GM18870 (cell line): ENCODE measurements around the gene CXCR5.

Source experiments
- ATAC-seq: cut with Tn5 transposase; IDR thresholded peaks from one replicate; pipeline ENCODE4 v1.9.1; 2021; ENCODE audit warnings: moderate library complexity; ENCODE audit not compliant: unreplicated experiment

CXCR5 gene

DNA sequence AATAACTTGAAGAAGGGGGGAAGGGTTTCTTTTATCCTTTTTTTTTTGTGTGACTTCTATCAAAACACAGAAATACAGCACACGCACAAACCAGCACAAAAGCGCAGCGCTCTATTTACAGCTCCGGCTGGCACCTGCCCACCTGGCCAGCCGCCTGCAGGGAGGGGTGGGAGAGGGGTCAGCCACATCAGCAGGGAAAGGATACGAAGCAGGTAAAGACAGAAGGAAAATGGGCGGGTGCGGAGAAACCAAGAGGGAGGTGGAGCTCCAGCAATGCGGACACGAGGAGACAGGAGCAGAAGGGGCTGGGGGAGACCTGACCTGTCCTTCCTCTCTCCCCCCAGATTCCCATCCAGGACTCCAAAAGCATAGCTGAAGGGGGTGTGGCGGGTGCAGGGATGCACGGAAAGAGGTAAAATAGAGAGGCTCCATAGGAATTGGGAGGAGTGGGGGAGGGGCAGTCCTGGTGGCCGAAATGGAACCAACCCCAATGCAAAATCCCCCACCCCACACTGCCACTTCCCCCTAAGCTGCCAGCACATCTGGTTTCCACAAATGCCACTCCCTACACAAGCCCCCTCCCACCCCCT, 14.1 kb downstream of the CXCR5 start:
- no peak for ATAC-seq

DNA sequence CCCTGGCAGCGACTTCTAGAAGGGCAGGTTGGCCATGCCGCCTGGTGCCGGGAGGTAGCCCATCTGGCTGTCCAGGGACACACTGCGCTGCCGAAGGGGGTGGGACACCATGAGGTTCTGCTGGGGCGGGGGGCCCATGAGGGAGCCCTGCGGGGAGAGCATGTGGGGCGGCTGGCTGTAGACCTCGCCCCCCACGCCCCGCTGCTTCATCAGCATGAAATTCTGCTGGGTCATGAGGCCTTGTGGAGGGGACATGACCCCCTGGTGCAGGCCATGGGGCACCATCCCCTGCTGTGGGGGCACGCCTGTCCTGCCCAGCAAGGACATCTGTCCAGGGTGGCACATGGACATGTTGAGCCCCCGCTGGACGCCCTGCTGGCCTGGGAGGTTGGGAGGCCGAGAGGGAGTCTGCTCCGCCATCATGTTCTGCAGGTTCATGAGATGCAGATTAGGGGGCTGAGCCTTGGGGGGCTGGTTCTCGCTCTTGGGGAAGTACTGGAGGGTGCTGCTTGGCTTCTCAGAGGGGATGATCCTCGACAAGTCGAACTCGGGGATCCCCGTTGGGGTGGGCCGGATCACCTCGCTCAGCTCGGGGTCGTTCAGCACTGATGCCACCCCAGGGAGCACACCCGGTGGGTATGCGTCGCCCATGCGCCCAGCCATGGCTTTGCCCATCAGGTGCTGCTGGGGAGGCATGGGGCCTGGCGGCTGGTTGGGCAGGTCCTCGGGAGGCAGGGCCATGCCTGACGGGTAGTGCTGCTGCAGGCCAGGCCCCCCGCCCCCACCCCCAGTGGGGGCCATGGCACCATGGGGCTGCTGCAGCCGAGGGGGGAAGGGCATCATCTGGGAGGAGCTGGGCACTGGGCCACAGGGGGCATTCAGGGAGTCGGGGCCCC, 15.0 kb downstream of the CXCR5 start:
- ATAC-seq = no peak

DNA sequence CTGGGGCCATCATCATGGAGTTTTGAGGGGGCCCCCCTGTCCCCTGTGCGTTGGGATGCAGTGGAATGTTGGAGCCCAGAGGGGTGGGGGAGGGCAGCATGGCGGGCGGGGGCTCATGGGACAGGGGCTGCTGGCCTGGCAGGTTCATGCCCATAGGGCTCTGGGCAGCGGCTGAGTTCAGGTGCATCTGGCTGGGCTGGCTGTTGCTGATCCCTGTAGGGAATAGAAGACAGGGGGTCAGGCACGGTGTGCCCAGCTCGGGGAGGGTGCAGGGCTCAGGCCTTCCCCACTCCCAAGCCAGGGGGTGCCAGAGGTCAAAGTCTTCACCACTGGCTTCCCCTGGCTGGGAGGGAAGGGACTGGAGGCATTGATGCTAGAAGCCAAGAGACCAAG, 15.6 kb downstream of the CXCR5 start:
- no peak for ATAC-seq

DNA sequence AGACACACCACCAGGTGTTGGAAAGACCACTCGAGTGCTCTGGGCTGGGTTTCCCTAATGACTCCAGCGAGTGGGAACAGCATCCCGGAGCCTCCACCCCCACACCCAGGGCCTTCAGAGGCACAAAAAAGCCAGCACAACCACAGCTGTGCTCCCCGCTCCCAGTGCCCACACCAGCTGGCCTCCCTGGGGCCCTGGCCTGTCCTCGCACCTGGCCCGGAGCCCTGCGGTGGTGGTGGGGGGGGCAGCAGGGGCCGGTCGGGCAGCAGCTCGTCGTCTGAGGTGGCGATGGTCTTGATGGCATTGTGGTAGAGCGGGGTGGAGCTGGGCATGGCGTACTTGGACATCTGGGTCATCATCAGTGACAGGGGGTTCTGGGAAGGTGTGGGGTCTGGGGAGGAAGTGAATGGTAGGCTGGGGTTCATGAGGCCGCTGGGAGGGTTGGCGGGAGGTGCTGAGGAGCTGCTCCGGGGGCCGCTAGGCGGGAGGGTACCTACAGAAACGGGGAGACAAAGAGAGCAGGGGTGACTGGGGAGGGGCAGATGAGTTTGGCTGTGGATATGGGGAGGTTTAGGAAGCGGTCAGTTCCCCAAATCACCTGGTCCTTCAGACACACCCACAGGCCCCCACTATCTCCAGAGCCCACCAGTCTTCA, 16.1 kb downstream of the CXCR5 start:
- ATAC-seq = no peak

DNA sequence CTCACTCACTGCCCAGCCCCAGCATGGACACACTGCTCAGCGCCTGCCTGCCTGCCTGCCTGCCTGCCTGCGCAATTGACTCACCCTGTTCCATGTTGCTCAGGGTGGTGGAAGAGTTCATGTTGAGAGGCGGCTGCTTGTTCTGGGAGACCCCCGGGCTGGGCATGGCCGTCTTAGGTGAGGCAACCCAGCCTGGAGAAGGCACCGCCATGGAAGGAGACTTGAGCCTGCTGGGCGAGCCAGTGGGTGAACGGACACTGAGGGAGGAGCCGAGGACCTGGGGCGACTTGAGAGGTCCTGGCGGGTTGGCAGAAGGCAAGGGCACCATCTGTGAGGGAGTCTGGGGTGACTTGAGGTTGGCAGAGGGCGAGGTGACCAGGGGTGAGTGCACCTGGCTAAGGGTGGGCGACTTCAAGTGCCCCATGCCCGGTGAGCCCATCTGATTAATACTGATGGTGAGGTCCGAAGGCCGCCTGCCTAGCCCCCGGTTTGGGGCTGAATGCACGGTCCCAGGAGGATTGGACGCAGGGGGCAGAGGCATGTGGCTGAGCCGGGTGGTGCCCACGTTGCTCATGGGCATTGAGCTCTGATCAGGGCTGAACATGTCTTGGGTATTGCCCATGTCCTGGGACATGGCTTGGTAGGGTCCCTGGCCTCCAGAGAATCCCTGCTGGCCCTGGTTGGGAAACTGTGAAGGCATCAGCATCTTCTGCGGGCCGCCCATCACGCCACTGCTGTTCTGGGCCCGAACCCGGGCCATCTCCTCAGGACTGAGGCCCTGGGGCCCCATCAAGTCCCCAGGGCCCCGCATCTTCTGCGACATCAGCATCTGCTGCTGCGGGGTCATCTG, 17.1 kb downstream of the CXCR5 start:
- ATAC-seq = no peak

DNA sequence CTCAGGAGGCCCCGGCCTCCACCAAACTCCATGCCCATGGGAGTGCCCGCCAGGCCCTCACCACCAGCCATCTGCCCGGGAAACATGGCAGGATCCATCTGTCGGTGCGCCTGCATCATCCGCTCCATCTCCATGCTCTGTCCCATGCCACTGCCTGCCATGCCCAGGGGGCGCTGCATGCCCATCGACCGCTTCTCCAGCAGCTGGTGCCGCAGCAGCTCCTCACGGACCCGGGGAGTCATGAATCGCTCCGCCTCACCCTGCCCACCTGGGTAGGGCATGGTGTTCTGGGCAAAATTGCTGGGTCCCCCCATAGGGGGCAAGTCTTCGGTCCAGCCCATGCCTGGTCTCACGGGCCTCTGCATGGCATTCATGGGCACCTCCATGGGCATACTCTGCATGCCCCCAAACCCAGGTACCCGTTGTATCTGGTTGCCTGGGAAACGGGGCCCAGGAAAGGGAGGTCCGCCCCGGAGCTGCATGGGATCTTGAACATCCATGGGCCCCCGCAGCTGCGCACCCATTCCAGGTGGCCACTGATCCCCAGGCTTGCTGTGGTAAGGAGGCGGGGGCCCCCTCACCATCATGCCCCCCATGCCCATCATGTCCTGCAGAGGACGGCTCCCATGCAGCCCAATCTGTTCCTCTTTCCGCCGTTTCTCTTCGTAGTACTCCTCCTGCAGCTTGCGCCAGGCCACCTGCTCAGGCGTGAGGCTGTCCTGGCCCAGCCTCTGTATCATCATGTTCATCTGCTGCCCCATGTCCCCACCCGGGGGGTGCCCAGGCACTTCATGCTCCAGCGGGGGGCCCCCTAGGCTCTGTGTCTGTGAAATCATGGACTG, 18.0 kb downstream of the CXCR5 start:
- no peak for ATAC-seq

DNA sequence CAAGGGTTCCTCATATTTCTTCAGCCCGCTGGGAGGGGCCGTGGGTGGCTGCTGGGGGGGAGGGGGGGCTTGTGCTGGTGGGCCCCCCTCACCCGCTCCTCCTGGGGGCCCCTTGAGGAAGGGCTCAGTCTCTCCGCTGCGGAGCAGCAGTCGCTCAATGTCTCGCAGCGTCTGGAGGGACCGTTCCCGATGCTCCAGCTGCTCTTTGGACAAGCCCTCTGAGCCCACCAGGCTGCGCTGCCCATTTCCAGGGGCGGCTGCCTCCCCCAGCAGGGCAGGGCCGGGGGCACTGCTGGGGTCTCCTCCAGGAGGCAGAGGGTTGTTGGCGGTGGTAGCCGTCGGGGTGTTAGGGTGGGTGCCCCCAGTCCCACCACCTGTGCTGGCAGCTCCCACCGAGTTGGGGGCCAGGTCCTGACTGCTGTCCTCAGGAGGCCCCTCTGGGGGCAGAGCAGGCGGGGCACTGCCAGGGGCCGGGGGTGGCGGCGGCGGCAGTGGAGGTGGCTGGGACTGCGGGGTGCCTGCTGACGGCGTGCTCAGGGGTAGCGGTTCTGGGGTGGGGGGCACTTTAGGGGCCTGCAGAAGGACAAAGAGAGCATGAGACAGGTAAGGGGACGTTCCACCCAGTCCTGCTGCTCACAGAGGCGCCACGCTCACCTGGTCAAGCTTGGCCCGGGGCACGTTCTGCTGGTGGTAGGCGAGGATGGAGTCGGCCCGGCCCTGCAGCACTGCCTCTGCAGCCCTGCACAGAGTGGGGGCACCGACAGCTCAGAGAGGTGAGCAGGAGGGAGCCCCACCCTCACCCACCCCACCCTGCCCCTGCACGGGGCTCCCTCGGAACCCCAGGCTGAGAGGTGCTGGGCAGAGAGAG, 18.9 kb downstream of the CXCR5 start:
- no peak for ATAC-seq

DNA sequence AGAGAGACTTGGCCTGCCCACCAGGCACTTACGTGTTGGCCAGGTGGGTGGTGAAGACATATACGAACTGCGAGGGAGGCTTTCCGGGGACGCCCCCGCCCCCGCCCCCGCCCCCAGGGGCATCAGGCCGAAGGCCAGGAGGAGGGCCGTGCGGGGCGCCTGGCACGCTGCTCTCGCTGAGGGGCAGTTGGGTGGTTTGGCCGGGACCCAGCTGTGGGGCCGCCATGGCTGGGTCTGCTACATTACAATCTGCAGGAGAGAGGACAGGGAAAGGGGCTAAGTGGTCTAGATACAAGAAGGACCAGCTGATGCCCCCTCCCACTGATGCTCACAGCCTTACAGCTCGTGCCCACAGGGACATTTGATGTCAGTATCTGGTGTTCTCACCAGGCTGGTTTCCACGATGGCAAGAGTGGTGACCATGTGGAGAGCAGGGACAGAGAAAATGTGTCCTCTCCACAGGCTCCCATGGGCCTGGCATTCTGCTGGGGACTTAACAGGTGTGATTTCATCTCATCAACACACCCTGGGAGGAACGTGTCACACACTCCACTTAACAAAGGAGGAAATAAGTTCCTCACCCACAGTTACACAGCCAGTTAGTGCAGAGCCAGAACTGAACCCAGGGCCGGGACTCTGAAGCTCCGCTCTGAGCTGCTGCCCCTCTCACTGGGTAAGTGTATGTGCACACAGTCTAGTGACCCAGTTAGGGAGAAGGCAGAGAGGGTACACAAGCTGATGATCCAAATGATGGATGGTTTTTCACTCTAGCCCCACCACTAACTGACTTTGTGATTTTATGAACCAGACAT, 19.7 kb downstream of the CXCR5 start:
- ATAC-seq = no peak

DNA sequence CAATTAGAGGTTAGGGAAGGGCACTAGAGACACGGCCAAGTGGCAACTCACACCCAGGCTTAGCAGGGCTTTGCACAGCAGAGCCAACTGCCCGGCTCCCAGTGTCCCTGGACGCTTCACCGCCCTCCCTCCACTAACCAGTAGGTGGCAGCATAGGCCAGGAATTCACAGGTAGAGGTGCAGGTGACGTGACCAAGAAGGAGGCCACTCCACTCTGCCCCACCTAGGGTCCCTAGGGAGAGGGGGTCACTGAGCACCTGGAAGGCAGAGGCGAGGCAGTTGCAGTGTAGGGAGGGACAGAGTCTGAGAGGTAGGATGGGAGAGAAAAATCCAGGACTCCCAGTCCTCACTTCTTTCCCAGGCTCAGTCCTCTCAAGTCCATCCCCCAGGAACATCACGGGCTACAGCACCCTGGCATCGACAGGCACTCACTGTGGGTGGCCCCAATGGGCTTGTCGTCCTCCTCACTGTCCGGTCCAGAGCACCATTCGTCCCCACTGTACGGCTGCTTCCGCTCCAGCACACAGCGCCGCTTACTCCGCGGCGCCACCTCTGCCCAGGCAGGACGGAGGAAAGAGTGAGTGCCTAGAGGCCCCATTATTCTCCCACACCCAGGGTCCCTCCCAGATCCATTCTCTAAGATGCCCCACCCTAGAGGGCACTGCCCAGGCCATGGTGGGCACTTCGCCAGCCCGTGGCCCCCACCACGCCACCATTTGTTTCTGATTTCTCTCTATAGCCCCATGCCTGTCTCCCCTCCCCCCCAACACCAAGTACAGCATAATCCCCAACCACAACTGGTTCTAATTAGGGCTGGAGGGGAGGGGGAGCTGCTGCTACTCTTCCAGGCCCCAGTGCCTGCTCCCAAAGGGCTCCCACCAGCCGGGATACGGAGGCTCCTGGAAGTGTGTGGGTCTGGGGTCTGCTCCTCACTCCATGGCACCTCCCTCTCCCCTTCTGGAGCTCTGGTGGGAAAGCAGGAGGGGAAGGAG, 23.7 kb downstream of the CXCR5 start:
- ATAC-seq = no peak

DNA sequence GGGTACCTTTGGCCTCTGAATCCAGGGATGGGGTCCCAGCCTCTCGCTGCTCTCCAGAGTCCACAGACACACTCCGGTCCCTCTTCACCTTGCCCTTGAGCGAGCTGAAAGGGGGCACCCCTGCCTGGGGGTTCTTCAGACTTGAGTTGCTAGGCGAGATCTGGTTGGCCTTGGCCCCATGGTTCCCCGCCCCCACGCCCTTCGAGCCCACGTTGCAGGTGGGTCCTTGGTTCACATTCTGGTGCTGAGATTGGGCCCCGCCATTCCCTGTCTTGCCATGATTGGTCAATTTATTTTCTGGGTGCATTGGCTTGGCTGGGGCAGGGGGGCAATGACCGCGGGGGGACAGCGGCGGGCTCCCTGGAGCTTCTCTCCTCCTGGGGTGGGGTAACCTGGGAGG, 24.6 kb downstream of the CXCR5 start:
- no peak for ATAC-seq

DNA sequence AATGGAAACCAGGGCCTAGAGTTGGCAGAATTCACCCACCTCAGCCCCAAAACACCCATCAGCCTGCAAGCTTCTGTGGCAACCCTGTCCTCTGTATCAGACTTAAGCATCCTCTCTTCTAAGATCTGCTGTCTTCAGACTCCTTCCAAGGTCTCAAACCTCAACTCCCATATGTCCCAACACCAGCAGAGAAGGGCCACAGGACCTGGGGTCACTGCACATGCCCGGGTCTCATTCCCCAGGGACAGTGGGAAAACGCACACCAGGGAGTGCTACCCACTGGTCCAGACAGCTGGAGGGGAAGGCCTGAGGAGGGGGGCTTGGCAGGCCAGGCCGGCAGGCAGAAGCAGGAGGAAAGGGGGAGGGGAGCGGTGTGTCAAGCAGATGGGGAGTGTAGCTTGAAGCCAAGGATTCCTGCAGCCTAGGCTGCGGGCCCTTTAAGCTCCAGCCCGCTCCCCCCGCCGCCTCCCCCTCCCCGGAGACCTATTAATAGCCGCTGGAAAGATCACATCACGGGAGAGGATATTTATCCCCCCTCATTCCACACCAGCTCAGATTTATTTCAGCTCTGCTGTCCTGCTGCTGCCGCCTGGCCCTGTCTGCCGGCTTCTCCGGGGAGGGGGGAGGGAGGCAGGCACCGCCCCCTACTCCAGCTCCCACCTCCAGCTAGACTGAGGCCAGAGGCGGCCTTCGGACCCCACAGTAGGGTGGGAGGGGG, 25.4 kb downstream of the CXCR5 start:
- no peak for ATAC-seq

DNA sequence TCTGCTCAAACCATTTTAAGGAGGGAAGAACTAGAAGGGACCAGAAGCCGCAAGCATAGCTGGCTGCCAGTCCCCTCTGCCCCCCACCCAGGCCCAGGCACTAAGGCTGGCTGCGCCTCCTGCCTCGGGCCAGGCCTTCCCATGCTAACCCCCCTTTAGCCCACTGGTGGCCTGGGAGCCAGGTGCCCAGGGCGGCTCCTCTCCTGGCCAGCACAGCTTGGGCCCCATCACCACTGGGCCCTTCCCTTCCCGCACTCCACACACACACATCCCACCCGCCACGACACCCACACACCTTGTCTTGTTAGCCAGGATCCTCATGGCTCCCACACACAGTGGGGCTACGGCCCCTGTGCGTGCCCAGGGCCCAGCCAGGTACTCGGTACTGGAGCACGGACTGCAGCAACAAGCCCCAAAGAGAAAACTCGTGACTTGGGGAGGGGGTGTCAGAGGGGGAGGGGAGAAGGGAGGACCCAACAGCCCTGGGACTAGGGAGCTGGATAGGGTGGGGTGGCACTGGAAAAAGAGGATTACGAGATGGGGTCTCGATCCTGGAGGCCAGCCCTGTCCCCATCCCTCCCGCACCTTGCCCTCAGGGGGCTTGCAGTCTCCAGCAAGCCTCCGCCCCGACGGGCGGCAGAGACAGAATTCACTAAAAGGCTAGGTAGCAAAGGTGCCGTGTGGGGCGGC, 26.1 kb downstream of the CXCR5 start:
- no peak for ATAC-seq

DNA sequence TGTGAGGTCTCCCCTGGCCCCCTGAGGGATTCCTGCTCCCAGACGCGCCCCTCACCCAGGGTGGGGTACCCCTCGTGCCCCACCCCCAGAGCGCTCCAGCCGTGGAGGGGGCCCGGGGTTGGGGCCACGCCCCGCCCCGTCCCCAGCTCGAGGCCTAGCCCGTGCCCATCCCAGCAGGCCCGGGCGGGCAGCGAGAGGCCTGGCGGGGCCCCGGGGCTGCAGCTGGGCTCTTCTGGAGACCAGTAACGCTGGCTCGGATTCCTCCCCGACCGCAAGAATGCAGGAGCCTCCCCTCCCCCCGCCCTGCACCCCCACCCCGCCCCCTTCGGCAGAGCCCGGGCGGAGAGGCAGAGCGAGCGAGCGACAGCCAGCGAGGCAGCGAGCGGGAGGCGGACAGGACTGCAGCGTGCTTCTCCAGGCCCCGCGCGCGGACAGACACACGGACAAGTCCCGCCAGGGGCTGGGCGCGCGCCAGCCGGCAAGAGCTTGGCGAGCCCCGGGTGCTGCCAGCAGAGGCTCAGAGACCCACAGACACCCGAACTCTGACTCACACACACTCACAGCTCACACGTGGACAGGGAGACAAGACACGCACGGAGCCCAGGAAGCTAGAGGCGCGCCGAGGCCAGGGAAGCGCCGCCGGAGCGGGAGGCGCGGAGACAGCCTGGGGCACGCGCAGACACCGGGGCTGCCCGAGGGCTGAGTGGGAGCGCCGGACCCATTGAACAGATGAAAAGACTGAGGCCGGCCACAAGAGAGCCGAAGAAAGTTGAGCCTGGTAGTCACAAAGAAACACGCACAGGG, 26.8 kb downstream of the CXCR5 start:
- ATAC-seq = no peak

DNA sequence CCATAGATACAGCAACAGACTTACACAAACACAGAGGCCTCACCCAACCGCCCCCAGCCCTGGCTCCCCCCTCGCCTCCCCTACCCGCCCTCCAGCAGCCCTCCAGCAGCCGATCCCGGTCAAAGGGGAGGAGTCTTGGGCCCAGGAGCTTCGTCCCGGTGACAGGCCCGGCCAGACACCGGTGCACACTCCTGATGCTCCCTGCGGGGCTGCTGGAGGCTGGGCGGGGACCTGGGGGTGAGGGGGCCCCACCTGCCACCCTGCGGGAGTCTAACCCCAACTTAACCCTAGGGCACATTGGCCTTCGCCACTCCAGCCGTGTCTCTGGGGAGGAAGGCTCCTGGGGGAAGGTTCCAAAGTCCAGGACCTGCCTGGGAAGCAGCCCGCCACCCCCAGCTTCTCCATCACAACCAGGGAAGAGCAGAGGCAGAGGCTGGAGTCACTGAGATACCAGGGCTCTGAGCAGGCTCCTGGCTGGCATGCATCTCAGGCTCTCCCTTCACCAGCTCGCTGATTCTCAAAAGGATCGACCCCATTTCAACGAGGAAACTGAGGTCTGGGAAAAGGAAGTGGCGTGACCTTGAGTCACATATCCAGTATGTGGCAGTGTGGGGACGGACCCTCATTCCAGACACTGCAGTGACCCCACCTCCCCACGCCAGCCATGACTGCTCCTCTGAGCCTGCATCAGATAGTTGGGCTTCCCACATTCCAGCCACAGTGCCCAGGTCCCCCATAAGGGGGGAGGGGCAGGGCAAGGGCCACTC, 27.6 kb downstream of the CXCR5 start:
- ATAC-seq = no peak
